ENCODE results near the gene TMC7.

TMC7 gene

GRCh38 chr16:18983565-18984434 lies at the start of gene TMC7 (continued):
- no peak for TF ChIP-seq ZNF670 (tag by site-specific recombination; IDR thresholded peaks at IDR 0.05; ENCODE audit: low read depth)
- peak; percentile 95 for TF ChIP-seq CTCF (tag by site-specific recombination; IDR thresholded peaks at IDR 0.05)
- TF ChIP-seq PATZ1 (tag by site-specific recombination; IDR thresholded peaks at IDR 0.05): peak; percentile 77
- 0 out of 2 replicates have a peak, but pooled peaks have one; percentile 14 for TF ChIP-seq ZNF518A (tag by site-specific recombination; conservative IDR thresholded peaks at IDR 0.05; ENCODE audit: low read depth)
- TF ChIP-seq ZNF530 (tag by site-specific recombination; IDR thresholded peaks at IDR 0.05; ENCODE audit: low read depth): no peak
- TF ChIP-seq HIC1 (tag by site-specific recombination; IDR thresholded peaks at IDR 0.05): no peak
- no peak for TF ChIP-seq BCL11B (tag by site-specific recombination; IDR thresholded peaks at IDR 0.05; ENCODE audit: low read depth)
- peak; percentile 96; the same call in 1 of the 2 replicates for TF ChIP-seq ZNF121 (tag by site-specific recombination; IDR thresholded peaks at IDR 0.05)
- no peak for TF ChIP-seq GLI2 (tag by site-specific recombination; IDR thresholded peaks at IDR 0.05; ENCODE audit: borderline replicate concordance, low read depth)
- peak; percentile 88; the same call in 1 of the 2 replicates for TF ChIP-seq ZNF561 (tag by site-specific recombination; IDR thresholded peaks at IDR 0.05; ENCODE audit: borderline replicate concordance)
- TF ChIP-seq, protein P1, sequence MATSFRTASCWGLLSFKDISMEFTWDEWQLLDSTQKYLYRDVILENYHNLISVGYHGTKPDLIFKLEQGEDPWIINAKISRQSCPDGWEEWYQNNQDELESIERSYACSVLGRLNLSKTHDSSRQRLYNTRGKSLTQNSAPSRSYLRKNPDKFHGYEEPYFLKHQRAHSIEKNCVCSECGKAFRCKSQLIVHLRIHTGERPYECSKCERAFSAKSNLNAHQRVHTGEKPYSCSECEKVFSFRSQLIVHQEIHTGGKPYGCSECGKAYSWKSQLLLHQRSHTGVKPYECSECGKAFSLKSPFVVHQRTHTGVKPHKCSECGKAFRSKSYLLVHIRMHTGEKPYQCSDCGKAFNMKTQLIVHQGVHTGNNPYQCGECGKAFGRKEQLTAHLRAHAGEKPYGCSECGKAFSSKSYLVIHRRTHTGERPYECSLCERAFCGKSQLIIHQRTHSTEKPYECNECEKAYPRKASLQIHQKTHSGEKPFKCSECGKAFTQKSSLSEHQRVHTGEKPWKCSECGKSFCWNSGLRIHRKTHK (tag by site-specific recombination; IDR thresholded peaks at IDR 0.05): no peak
- TF ChIP-seq ZNF19 (tag by site-specific recombination; IDR thresholded peaks at IDR 0.05; ENCODE audit: low read depth): no peak
- TF ChIP-seq ZNF510 (tag by site-specific recombination; IDR thresholded peaks at IDR 0.05; ENCODE audit: insufficient replicate concordance): no peak
- no peak; the same call in 1 of the 2 replicates for TF ChIP-seq ZNF501 (tag by site-specific recombination; IDR thresholded peaks at IDR 0.05)
- TF ChIP-seq, protein P2, sequence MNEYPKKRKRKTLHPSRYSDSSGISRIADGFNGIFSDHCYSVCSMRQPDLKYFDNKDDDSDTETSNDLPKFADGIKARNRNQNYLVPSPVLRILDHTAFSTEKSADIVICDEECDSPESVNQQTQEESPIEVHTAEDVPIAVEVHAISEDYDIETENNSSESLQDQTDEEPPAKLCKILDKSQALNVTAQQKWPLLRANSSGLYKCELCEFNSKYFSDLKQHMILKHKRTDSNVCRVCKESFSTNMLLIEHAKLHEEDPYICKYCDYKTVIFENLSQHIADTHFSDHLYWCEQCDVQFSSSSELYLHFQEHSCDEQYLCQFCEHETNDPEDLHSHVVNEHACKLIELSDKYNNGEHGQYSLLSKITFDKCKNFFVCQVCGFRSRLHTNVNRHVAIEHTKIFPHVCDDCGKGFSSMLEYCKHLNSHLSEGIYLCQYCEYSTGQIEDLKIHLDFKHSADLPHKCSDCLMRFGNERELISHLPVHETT (tag by site-specific recombination; IDR thresholded peaks at IDR 0.05): no peak
- no peak for TF ChIP-seq ZSCAN23 (tag by site-specific recombination; IDR thresholded peaks at IDR 0.05)
- no peak for TF ChIP-seq ZNF624 (tag by site-specific recombination; IDR thresholded peaks at IDR 0.05)
- TF ChIP-seq, protein P3, sequence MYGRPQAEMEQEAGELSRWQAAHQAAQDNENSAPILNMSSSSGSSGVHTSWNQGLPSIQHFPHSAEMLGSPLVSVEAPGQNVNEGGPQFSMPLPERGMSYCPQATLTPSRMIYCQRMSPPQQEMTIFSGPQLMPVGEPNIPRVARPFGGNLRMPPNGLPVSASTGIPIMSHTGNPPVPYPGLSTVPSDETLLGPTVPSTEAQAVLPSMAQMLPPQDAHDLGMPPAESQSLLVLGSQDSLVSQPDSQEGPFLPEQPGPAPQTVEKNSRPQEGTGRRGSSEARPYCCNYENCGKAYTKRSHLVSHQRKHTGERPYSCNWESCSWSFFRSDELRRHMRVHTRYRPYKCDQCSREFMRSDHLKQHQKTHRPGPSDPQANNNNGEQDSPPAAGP (tag by site-specific recombination; IDR thresholded peaks at IDR 0.05): no peak
- no peak for TF ChIP-seq ZNF837 (tag by site-specific recombination; IDR thresholded peaks at IDR 0.05)
- no peak for TF ChIP-seq ZNF404 (tag by site-specific recombination; IDR thresholded peaks at IDR 0.05)
- TF ChIP-seq ZNF211 (tag by site-specific recombination; IDR thresholded peaks at IDR 0.05; ENCODE audit: low read depth): no peak
- TF ChIP-seq ZNF433 (tag by site-specific recombination; IDR thresholded peaks at IDR 0.05; ENCODE audit: low read depth): no peak

All from HEK293 (cell line).